Adrenal gland (tissue), 5 donors: ENCODE measurements around the gene AR.

Source experiments
- CTCF ChIP-seq, 6 experiments: fragments of 450-650 bp in 4 of 6; fragments of 200-600 bp in 2 of 6; sonication (generic) in 1 of 6; IDR thresholded peaks; 1 replicate in 5 of 6; 2 replicates in 1 of 6; pipeline versions ENCODE4 v1.5.1 to v1.8.0; 2016 to 2021; ENCODE audit warnings: antibody characterized with exemption in 6 of 6, mild to moderate bottlenecking in 2 of 6, moderate library complexity in 1 of 6
- POLR2A ChIP-seq, 2 donors: fragments of 450-650 bp; IDR thresholded peaks; one replicate each; pipeline ENCODE4 v1.6.1; 2017; ENCODE audit warnings: antibody characterized with exemption in 2 of 2, mild to moderate bottlenecking in 2 of 2, moderate library complexity in 1 of 2
- donor health status: DM: no; HTN: no; CAD: no.

- TF ChIP-seq CTCF (IDR thresholded peaks at IDR 0.05) (no peak), POLR2A (IDR thresholded peaks at IDR 0.05) (no peak)
These were observed 70.2 kb downstream of the AR start for GRCh38 chrX:67613996-67614395.
